OCI-LY1 (cell line): ENCODE measurements around the gene GATA3.

Experiments used
- H2AFZ ChIP-seq: fragments of 200-600 bp; sonication (generic), shearing (Covaris generic); 2 replicates; pipeline ENCODE4 v1.6.0; 2014; ENCODE audit warnings: antibody characterized with exemption, mild to moderate bottlenecking, low read length
- H3F3A ChIP-seq: fragments of 200-600 bp; sonication (generic), shearing (Covaris generic); 2 replicates; pipeline ENCODE4 v1.6.0; 2014; ENCODE audit warnings: mild to moderate bottlenecking, antibody characterized with exemption, low read length, moderate library complexity; ENCODE audit not compliant: insufficient read depth
- H3K27ac ChIP-seq: fragments of 200-600 bp; sonication (generic); 2 replicates; pipeline ENCODE4 v1.5.1; 2014; ENCODE audit warnings: low read length, mixed run types, mild to moderate bottlenecking, low read depth; ENCODE audit not compliant: poor library complexity, severe bottlenecking
- H3K27me3 ChIP-seq: fragments of 200-600 bp; sonication (generic); 2 replicates; pipeline ENCODE4 v1.6.0; 2014; ENCODE audit warnings: antibody characterized with exemption, mild to moderate bottlenecking, low read length, moderate library complexity; ENCODE audit not compliant: insufficient read depth
- H3K36me3 ChIP-seq: fragments of 200-600 bp; sonication (generic); 2 replicates; pipeline ENCODE4 v1.6.1; 2014; ENCODE audit warnings: mild to moderate bottlenecking, antibody characterized with exemption, low read length, moderate library complexity, mixed read lengths; ENCODE audit not compliant: insufficient read depth
- H3K4me1 ChIP-seq: fragments of 200-600 bp; sonication (generic); 2 replicates; pipeline ENCODE4 v1.5.1; 2014; ENCODE audit warnings: mild to moderate bottlenecking, low read length, moderate library complexity; ENCODE audit not compliant: insufficient read depth, severe bottlenecking
- H3K4me2 ChIP-seq: fragments of 200-600 bp; sonication (generic), shearing (Covaris generic); 2 replicates; pipeline ENCODE4 v1.6.1; 2014; ENCODE audit warnings: low read length
- H3K4me3 ChIP-seq: fragments of 200-600 bp; sonication (generic); 2 replicates; pipeline ENCODE4 v1.5.1; 2014; ENCODE audit warnings: low read length, low read depth, mild to moderate bottlenecking, mixed read lengths; ENCODE audit not compliant: poor library complexity, severe bottlenecking
- H3K79me2 ChIP-seq: fragments of 200-600 bp; shearing (Covaris generic); 2 replicates; pipeline ENCODE4 v1.6.1; 2016; ENCODE audit warnings: mixed run types, low read length, mixed read lengths; ENCODE audit not compliant: insufficient read depth
- H3K9ac ChIP-seq: fragments of 200-600 bp; sonication (generic), shearing (Covaris generic); 2 replicates; pipeline ENCODE4 v1.6.1; 2014; ENCODE audit warnings: mild to moderate bottlenecking, low read length, mixed read lengths
- H3K9me2 ChIP-seq: fragments of 200-600 bp; sonication (generic), shearing (Covaris generic); 2 replicates; pipeline ENCODE4 v1.6.1; 2014; ENCODE audit warnings: low read depth, mild to moderate bottlenecking, low read length, mixed read lengths
- H3K9me3 ChIP-seq: fragments of 200-600 bp; shearing (Covaris generic); 2 replicates; pipeline ENCODE4 v1.6.1; 2014; ENCODE audit warnings: low read length, mixed read lengths
- H4K20me1 ChIP-seq: fragments of 200-600 bp; sonication (generic), shearing (Covaris generic); 2 replicates; pipeline ENCODE4 v1.6.0; 2016; ENCODE audit warnings: mild to moderate bottlenecking, low read length; ENCODE audit not compliant: insufficient read depth
- EZH2 ChIP-seq: fragments of 200-600 bp; sonication (generic), shearing (Covaris generic); IDR thresholded peaks from 2 replicates; pipeline ENCODE4 v1.8.0; 2017; ENCODE audit warnings: borderline replicate concordance, mixed run types, mild to moderate bottlenecking, antibody characterized with exemption, low read length, moderate library complexity, mixed read lengths
- TF ChIP-seq, protein P1 (sequence below): fragments of 200-600 bp; sonication (generic), shearing (Covaris generic); IDR thresholded peaks from 2 replicates; pipeline ENCODE4 v1.5.1; 2017; ENCODE audit warnings: mild to moderate bottlenecking, antibody characterized with exemption, low read length, moderate library complexity, mixed read lengths

The GATA3 gene

DNA sequence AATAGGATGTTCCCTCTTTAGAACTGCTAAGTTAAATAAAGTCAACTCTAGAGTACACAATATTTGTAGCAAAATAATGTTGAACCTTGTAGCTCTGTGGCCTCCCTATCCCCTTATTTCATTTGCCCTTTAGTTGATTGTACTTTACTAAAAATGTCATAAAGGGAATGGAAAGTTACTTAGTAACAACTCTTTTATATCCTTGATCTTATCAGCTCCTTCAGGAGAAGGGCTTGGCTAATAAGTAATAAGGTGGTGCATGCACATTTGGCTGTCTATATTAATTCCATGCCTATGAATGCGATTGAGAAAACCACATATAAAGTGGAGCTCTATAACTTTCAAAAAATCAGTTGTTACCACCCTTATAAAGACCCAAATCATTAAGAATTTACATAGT lies 41.5 kb upstream of the GATA3 start:
- Histone ChIP-seq H3K4me3 (no peak overlapping the region), H3K79me2 (no peaks in the 10 kb centered on the region), H2AFZ (no peak overlapping the region), H3K4me1 (no peaks in the 10 kb centered on the region), H3F3A (no peaks in the 10 kb centered on the region), H3K9me3 (no peaks in the 10 kb centered on the region), H4K20me1 (no peaks in the 10 kb centered on the region), H3K9me2 (no peaks in the 10 kb centered on the region), H3K27me3 (no peaks in the 10 kb centered on the region), H3K9ac (no peak overlapping the region), H3K27ac (no peak overlapping the region), H3K4me2 (no peak overlapping the region), H3K36me3 (0 out of 2 replicates have a peak, but pooled peaks cover 16% of the 10 kb centered on the region)
- TF ChIP-seq EZH2, result no peak
- TF ChIP-seq, protein P1, sequence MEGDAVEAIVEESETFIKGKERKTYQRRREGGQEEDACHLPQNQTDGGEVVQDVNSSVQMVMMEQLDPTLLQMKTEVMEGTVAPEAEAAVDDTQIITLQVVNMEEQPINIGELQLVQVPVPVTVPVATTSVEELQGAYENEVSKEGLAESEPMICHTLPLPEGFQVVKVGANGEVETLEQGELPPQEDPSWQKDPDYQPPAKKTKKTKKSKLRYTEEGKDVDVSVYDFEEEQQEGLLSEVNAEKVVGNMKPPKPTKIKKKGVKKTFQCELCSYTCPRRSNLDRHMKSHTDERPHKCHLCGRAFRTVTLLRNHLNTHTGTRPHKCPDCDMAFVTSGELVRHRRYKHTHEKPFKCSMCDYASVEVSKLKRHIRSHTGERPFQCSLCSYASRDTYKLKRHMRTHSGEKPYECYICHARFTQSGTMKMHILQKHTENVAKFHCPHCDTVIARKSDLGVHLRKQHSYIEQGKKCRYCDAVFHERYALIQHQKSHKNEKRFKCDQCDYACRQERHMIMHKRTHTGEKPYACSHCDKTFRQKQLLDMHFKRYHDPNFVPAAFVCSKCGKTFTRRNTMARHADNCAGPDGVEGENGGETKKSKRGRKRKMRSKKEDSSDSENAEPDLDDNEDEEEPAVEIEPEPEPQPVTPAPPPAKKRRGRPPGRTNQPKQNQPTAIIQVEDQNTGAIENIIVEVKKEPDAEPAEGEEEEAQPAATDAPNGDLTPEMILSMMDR, result no peak

DNA sequence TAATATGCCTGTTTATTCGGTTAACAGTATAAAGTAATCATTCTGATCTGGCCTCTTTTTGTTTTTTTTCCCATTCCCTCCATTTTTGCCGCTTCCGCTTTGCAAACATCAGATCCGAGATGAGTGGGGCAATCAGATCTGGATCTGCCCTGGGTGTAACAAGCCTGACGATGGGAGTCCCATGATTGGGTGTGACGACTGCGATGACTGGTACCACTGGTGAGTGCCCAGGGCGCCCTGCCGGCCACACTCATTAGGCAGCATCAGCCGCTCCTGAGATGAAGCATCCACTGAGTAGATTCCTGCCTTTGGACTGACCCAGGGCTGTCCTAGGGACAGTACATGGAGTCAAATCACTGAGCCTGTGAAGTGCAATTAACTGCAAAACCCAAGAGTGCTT lies 40.9 kb upstream of the GATA3 start:
- Histone ChIP-seq H3K36me3 (0 out of 2 replicates have a peak, but pooled peaks cover 16% of the 10 kb centered on the region), H3K4me2 (no peak overlapping the region), H4K20me1 (no peaks in the 10 kb centered on the region), H3K4me1 (no peaks in the 10 kb centered on the region), H3K9me3 (no peaks in the 10 kb centered on the region), H3K9me2 (no peaks in the 10 kb centered on the region), H2AFZ (no peak overlapping the region), H3K9ac (no peak overlapping the region), H3K4me3 (no peak overlapping the region), H3K27me3 (no peaks in the 10 kb centered on the region), H3F3A (no peaks in the 10 kb centered on the region), H3K79me2 (no peaks in the 10 kb centered on the region), H3K27ac (no peak overlapping the region)
- TF ChIP-seq EZH2, result no peak
- TF ChIP-seq, protein P1, result no peak

DNA sequence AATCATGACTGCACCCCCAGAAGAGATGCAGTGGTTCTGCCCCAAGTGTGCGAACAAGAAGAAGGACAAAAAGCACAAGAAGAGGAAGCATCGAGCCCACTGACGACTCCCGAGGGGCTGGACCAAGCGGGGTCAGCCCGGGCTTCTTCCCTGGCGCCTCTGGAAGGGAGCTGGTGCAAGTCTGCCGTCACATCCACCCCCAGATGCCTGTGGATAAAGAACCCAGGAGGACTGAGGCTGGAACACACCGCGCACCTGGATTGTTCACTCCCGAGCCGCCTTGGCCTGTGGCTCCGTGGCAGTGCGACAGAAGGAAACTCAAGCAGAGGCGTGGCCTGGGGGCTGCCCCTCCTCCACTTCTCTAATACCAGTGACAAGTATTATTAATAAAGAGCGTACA lies 39.8 kb upstream of the GATA3 start:
- Histone ChIP-seq H3K27ac (no peak overlapping the region), H3K79me2 (no peaks in the 10 kb centered on the region), H3K36me3 (0 out of 2 replicates have a peak, but pooled peaks cover 16% of the 10 kb centered on the region), H3K9ac (no peak overlapping the region), H3K9me3 (no peaks in the 10 kb centered on the region), H3K9me2 (no peaks in the 10 kb centered on the region), H3K27me3 (no peaks in the 10 kb centered on the region), H3K4me2 (no peak overlapping the region), H4K20me1 (no peaks in the 10 kb centered on the region), H3K4me1 (no peaks in the 10 kb centered on the region), H2AFZ (no peak overlapping the region), H3F3A (no peaks in the 10 kb centered on the region), H3K4me3 (no peak overlapping the region)
- TF ChIP-seq, protein P1, result no peak
- TF ChIP-seq EZH2, result no peak
